CD14-positive monocyte (primary cell): ENCODE measurements around the gene DUOXA1. TPM values are rescaled to one million over a fixed set of nuclear protein-coding genes. Genes with fewer than 3 reads are reported as not detected.

ENCODE experiments used
- DNase-seq, 3 donors: peaks; one replicate each; pipeline ENCODE4 v3.0.0-alpha.2; 2011 to 2022
- H2AFZ ChIP-seq: 2 replicates; pipeline ENCODE4 v1.6.0; 2012; ENCODE audit warnings: mild to moderate bottlenecking, low read depth, low read length, inconsistent platforms; ENCODE audit not compliant: insufficient read depth, poor library complexity, severe bottlenecking
- H3K27ac ChIP-seq, 2 donors: 1 replicate in 1 of 2; 2 replicates in 1 of 2; pipeline ENCODE4 v1.5.1; 2012 to 2013; ENCODE audit warnings: low read length in 2 of 2, control low read depth in 1 of 2, inconsistent platforms in 1 of 2, low read depth in 1 of 2, mild to moderate bottlenecking in 1 of 2
- H3K27me3 ChIP-seq, 2 donors: one replicate each; pipeline versions ENCODE4 v1.6.0 to v1.6.1; 2011 to 2013; ENCODE audit warnings: low read length in 2 of 2; ENCODE audit not compliant: control insufficient read depth in 2 of 2, insufficient read depth in 2 of 2
- H3K36me3 ChIP-seq, 2 donors: replicated peaks in 1 of 2; 1 replicate in 1 of 2; 2 replicates in 1 of 2; pipeline versions ENCODE4 v1.5.1 to v1.6.1; 2012 to 2013; ENCODE audit warnings: low read length in 2 of 2, control low read depth in 1 of 2, inconsistent platforms in 1 of 2, mild to moderate bottlenecking in 1 of 2; ENCODE audit not compliant: insufficient read depth in 2 of 2, control insufficient read depth in 1 of 2
- H3K4me1 ChIP-seq, 2 donors: 1 replicate in 1 of 2; 2 replicates in 1 of 2; pipeline versions ENCODE4 v1.5.1 to v1.6.1; 2012 to 2013; ENCODE audit warnings: low read length in 2 of 2, control low read depth in 1 of 2, inconsistent platforms in 1 of 2, mild to moderate bottlenecking in 1 of 2, moderate library complexity in 1 of 2; ENCODE audit not compliant: insufficient read depth in 2 of 2, control insufficient read depth in 1 of 2
- H3K4me2 ChIP-seq: replicated peaks from 2 replicates; pipeline ENCODE3; 2012; ENCODE audit warnings: low read length, moderate library complexity, mild to moderate bottlenecking; ENCODE audit not compliant: poor library complexity, severe bottlenecking; ENCODE audit errors: extremely low read depth
- H3K4me3 ChIP-seq, 3 experiments: fragments of 200-600 bp in 1 of 3; sonication (generic) in 1 of 3; replicated peaks in 1 of 3; 1 replicate in 2 of 3; 2 replicates in 1 of 3; pipeline ENCODE4 v1.5.1; 2011 to 2013; ENCODE audit warnings: low read length in 3 of 3, mild to moderate bottlenecking in 3 of 3, control low read depth in 2 of 3, low read depth in 2 of 3, inconsistent platforms in 1 of 3, moderate library complexity in 1 of 3
- H3K79me2 ChIP-seq: 2 replicates; pipeline ENCODE4 v1.6.0; 2012; ENCODE audit warnings: mild to moderate bottlenecking, control low read depth, inconsistent platforms, low read length, moderate library complexity; ENCODE audit not compliant: insufficient read depth
- H3K9ac ChIP-seq: 2 replicates; pipeline ENCODE4 v1.6.0; 2017; ENCODE audit warnings: low read length, mild to moderate bottlenecking; ENCODE audit not compliant: insufficient read depth, poor library complexity, severe bottlenecking
- H3K9me3 ChIP-seq, 2 donors: replicated peaks in 1 of 2; 1 replicate in 1 of 2; 2 replicates in 1 of 2; pipeline versions ENCODE4 v1.5.1 to v1.6.1; 2012 to 2013; ENCODE audit warnings: low read length in 2 of 2, control low read depth in 1 of 2; ENCODE audit not compliant: control insufficient read depth in 1 of 2, insufficient read depth in 1 of 2
- H4K20me1 ChIP-seq: 2 replicates; pipeline ENCODE4 v1.6.0; 2012; ENCODE audit warnings: mild to moderate bottlenecking, low read length, control low read depth, moderate library complexity; ENCODE audit not compliant: insufficient read depth
- H3K27ac Mint-ChIP-seq, 7 donors: one replicate each; pipeline ENCODE4 v1.8.0; 2020; ENCODE audit warnings: mild to moderate bottlenecking in 7 of 7, mixed read lengths in 7 of 7, moderate library complexity in 6 of 7, inconsistent platforms in 2 of 7
- H3K27me3 Mint-ChIP-seq, 3 donors: one replicate each; pipeline ENCODE4 v1.8.0; 2021 to 2022; ENCODE audit warnings: low read depth in 3 of 3, mild to moderate bottlenecking in 3 of 3, mixed read lengths in 3 of 3, moderate library complexity in 3 of 3, inconsistent platforms in 1 of 3
- H3K36me3 Mint-ChIP-seq, 2 donors: one replicate each; pipeline ENCODE4 v1.8.0; 2020; ENCODE audit warnings: mixed read lengths in 2 of 2, inconsistent platforms in 1 of 2, mild to moderate bottlenecking in 1 of 2
- H3K4me1 Mint-ChIP-seq: one replicate; pipeline ENCODE4 v1.8.0; 2020; ENCODE audit warnings: mild to moderate bottlenecking, mixed read lengths
- H3K4me3 Mint-ChIP-seq, 2 donors: one replicate each; pipeline ENCODE4 v1.8.0; 2020; ENCODE audit warnings: mild to moderate bottlenecking in 2 of 2, mixed read lengths in 2 of 2, moderate library complexity in 1 of 2
- H3K9me3 Mint-ChIP-seq, 7 donors: one replicate each; pipeline ENCODE4 v1.8.0; 2020 to 2022; ENCODE audit warnings: mixed read lengths in 7 of 7, mild to moderate bottlenecking in 6 of 7, moderate library complexity in 6 of 7, inconsistent platforms in 2 of 7
- CTCF ChIP-seq: fragments of 200-600 bp; IDR thresholded peaks from one replicate; pipeline ENCODE4 v1.8.0; 2022; ENCODE audit warnings: antibody characterized with exemption, mild to moderate bottlenecking
- WGBS: methylation state at CpG from one replicate; pipeline ENCODE4 v1.1.5; 2013; ENCODE audit warnings: missing lambda C conversion rate; ENCODE audit not compliant: insufficient coverage; 5-methylcytosine and 5-hydroxymethylcytosine counted together
- intact Hi-C, 2 donors: fragments of 100-400 bp; cut with micrococcal nuclease; formaldehyde crosslinking; loops; one replicate each; pipeline versions ENCODE4 v1.15.0 to v1.15.1; 2023
- polyA plus RNA-seq, 3 donors: library from polyadenylated mRNA; depleted of rRNA in 1 of 3; unstranded in 2 of 3; stranded (reverse) in 1 of 3; fragments of 300-500 nt in 2 of 3; fragments of >200 nt in 1 of 3; fragmentation: Illumina TruSeq in 2 of 3; gene quantifications; 1 replicate in 2 of 3; 2 replicates in 1 of 3; pipeline ENCODE4 v1.2.3, GENCODE V29; 2012 to 2021

Gene DUOXA1
- polyA plus RNA-seq, 3 donors: not detected

GRCh38 chr15:45112591-45113379 lies 16.9 kb downstream of the DUOXA1 start:
- H3K27ac ChIP-seq: no peak overlapping the region
- Mint-ChIP-seq H3K4me3 (peak overlapping the region; percentile 52 to 86), H3K9me3 (peaks cover 0 to 24% (median 16%) of the 10 kb centered on the region in 7 donors), H3K27ac (no peak overlapping the region), H3K27me3 (peaks cover 83 to 88% (median 86%) of the 10 kb centered on the region in 3 donors), H3K4me1 (peaks cover 42% of the 10 kb centered on the region), H3K36me3 (peaks cover 0 to 11% of the 10 kb centered on the region in 2 donors)
- H3K9me3 ChIP-seq: peaks cover 5 to 60% of the 10 kb centered on the region in 2 donors
- H3K4me1 ChIP-seq: peaks cover 27 to 37% of the 10 kb centered on the region in 2 donors
- H3K36me3 ChIP-seq: no peaks in the 10 kb centered on the region
- intact Hi-C loops: no loop called here
- no peak for TF ChIP-seq CTCF
- H2AFZ ChIP-seq: peak overlapping the region; percentile 46
- no peaks in the 10 kb centered on the region for H3K79me2 ChIP-seq
- no peaks in the 10 kb centered on the region for H4K20me1 ChIP-seq
- WGBS: 3% methylated on average over 53 of the region's 58 CpGs
- H3K27me3 ChIP-seq: peaks cover 70 to 81% of the 10 kb centered on the region in 2 donors
- peak overlapping the region; percentile 53 for H3K4me2 ChIP-seq
- no peak for DNase-seq
- H3K9ac ChIP-seq: no peak overlapping the region
- H3K4me3 ChIP-seq: peak overlapping the region in 1 of 3 experiments; percentile 40

DNA sequence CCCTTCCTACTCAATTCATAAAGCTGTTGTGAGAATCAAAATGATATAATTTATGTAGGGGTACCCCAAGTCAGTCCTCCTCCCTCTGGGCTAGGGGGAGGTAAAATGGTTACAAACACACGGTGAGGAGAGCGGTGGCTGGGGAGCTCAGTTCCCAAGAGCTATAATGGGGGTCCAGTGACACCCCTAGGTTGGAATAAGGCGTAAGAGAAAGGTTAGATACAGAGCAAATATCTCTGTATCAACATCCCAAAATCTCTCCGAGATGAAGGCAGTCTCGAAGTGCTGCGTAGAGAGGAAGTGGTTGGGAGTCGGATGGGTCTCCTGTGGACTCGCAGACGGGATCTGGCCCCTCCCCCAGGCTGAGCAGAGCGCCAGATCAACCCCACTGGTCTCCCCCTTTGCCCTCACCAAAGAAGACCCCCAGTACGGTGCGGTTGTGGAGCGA lies 17.5 kb downstream of the DUOXA1 start:
- Histone ChIP-seq H3K9ac (no peak overlapping the region), H3K27ac (no peak overlapping the region), H4K20me1 (no peaks in the 10 kb centered on the region), H3K27me3 (peaks cover 64 to 75% of the 10 kb centered on the region in 2 donors), H3K36me3 (no peaks in the 10 kb centered on the region), H3K9me3 (peaks cover 5 to 54% of the 10 kb centered on the region in 2 donors), H2AFZ (peak overlapping the region; percentile 46), H3K4me3 (peak overlapping the region in 1 of 3 experiments; percentile 40), H3K4me2 (peak overlapping the region; percentile 53), H3K79me2 (no peaks in the 10 kb centered on the region), H3K4me1 (peaks cover 23 to 31% of the 10 kb centered on the region in 2 donors)
- Mint-ChIP-seq H3K4me1 (peaks cover 36% of the 10 kb centered on the region), H3K9me3 (peaks cover 0 to 21% (median 11%) of the 10 kb centered on the region in 7 donors), H3K36me3 (peaks cover 0 to 6% of the 10 kb centered on the region in 2 donors), H3K27me3 (peaks cover 79 to 82% (median 80%) of the 10 kb centered on the region in 3 donors), H3K4me3 (peak overlapping the region; percentile 52 to 86), H3K27ac (no peak overlapping the region)
- no peak for DNase-seq
- no peak for TF ChIP-seq CTCF
- intact Hi-C loops: no loop called here
- 0% methylated on average over 4 of the region's 13 CpGs for WGBS
